ENCODE measurements around the gene GINS2.

Gene GINS2

GRCh38 chr16:85704011-85704410 is 15.3 kb upstream of the GINS2 start:
- POLR2A ChIA-PET (ENCODE audit: low non-redundant PET) = no interaction called here
- TF ChIP-seq CTCF (conservative IDR thresholded peaks at IDR 0.05; ENCODE audit: low read depth) = no peak
- no peak for DNase-seq (ENCODE audit: low spot score)
- CTCF ChIA-PET = interaction anchor here (0.6 kb wide), 2 partner anchors 450 to 813 kb away, joined by 3 to 5 read pairs; no protein-coding TSS in a partner anchor
- peak overlapping the region; percentile 35; the same call in 1 of the 2 replicates for H3K27ac ChIP-seq

- peak overlapping the region; percentile 49 for H3K27ac ChIP-seq
- DNase-seq (ENCODE audit: low spot score) = peak; percentile 44
- ChIA-PET CTCF (interaction anchor here (0.6 to 1.2 kb wide), 2 partner anchors 23 to 1392 kb away, joined by 3 read pairs; no protein-coding TSS in a partner anchor), POLR2A (ENCODE audit: low non-redundant PET) (no interaction called here)
- TF ChIP-seq CTCF (conservative IDR thresholded peaks at IDR 0.05; ENCODE audit: low read depth) = no peak
These were observed 10.9 kb upstream of the GINS2 start for GRCh38 chr16:85699628-85700027.

- peak overlapping the region; percentile 49 for H3K27ac ChIP-seq
- no peak for TF ChIP-seq CTCF (conservative IDR thresholded peaks at IDR 0.05; ENCODE audit: low read depth)
- POLR2A ChIA-PET (ENCODE audit: low non-redundant PET) = interaction anchor here (1.1 kb wide), 1 partner anchor 47 kb away, joined by 5 read pairs; no protein-coding TSS in a partner anchor
- no peak for DNase-seq (ENCODE audit: low spot score)
- CTCF ChIA-PET = interaction anchor here (0.6 to 1.2 kb wide), 2 partner anchors 23 to 1393 kb away, joined by 3 read pairs; no protein-coding TSS in a partner anchor
These were observed 10.3 kb upstream of the GINS2 start for GRCh38 chr16:85698935-85699558.

- ChIA-PET CTCF (interaction anchor here (0.6 kb wide), 1 partner anchor 401 kb away, joined by 3 read pairs; no protein-coding TSS in a partner anchor), POLR2A (ENCODE audit: low non-redundant PET) (interaction anchor here (1.1 kb wide), 1 partner anchor 48 kb away, joined by 5 read pairs; no protein-coding TSS in a partner anchor)
- no peak for DNase-seq (ENCODE audit: low spot score)
- no peak for TF ChIP-seq CTCF (conservative IDR thresholded peaks at IDR 0.05; ENCODE audit: low read depth)
- peak overlapping the region; percentile 49 for H3K27ac ChIP-seq
These were observed 9.7 kb upstream of the GINS2 start for GRCh38 chr16:85698459-85698891.

- POLR2A ChIA-PET (ENCODE audit: low non-redundant PET) = no interaction called here
- CTCF ChIA-PET = no interaction called here
- peak overlapping the region; percentile 55 for H3K27ac ChIP-seq
- DNase-seq (ENCODE audit: low spot score) = peak; percentile 55
- TF ChIP-seq CTCF (conservative IDR thresholded peaks at IDR 0.05; ENCODE audit: low read depth) = no peak
These were observed 8.7 kb upstream of the GINS2 start for GRCh38 chr16:85697431-85697830.

- no peak for TF ChIP-seq CTCF (conservative IDR thresholded peaks at IDR 0.05; ENCODE audit: low read depth)
- H3K27ac ChIP-seq = peak overlapping the region; percentile 55; the same call in 1 of the 2 replicates
- ChIA-PET CTCF (interaction anchor here (0.9 kb wide), 1 partner anchor 23 kb away, joined by 4 read pairs; no protein-coding TSS in a partner anchor), POLR2A (ENCODE audit: low non-redundant PET) (interaction anchor here (0.6 kb wide), 1 partner anchor 14 kb away, joined by 4 read pairs; no protein-coding TSS in a partner anchor)
- peak; percentile 45 for DNase-seq (ENCODE audit: low spot score)
These were observed 8.0 kb upstream of the GINS2 start for GRCh38 chr16:85696781-85697180.

All from RWPE1 (cell line).